ENCODE results near the gene ZNF836.
"Not testable (repeated sequence)": the region's sequence is repeated elsewhere in the genome, so short reads cannot be mapped to it uniquely, and the experiment has no call there.

ZNF836 gene

GRCh38 chr19:52171321-52172169 lies at the start of gene ZNF836:
Gene ZNF836 (minus strand): TSS chr19:52171621. CDS start chr19:52168072, 3,549 bp downstream.
- DNase-seq (ENCODE audit: low read depth) = peak; percentile 80

DNA sequence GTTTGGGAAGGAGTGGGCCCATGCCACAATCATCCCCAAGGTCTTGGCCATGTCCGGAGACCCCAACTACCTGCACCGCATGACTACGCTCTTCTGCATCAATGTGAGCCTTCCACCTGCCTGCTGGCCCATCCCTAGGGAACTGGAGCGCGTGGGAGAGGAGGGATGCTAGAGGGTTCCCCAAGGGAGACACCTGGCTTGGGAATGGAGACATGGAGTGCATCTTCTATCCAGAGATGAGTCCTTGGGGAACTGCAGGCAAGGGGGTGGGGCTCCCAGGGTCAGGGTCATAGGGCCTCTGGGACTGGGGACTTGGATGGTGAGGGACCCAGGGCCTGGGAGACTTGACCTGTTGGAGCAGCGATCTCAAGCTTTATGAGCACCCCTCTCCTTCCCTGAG lies 49.6 kb upstream of the ZNF836 start:
- no peak for DNase-seq (ENCODE audit: low read depth)

DNA sequence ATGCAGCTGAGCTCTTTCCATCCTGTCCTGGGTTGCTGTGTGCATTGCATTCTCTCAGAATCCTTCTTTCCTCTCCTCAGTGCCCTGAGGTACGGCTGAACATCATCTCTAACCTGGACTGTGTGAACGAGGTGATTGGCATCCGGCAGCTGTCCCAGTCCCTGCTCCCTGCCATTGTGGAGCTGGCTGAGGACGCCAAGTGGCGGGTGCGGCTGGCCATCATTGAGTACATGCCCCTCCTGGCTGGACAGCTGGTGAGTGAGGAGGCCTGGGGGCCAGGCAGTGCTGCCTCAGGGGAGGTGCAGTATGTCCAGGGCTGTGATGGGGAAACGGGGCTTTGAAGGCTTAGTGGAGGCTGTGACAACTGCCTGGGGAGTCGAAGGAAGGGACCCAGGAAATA lies 48.2 kb upstream of the ZNF836 start:
- no peak for DNase-seq (ENCODE audit: low read depth)

- DNase-seq (ENCODE audit: low read depth) = no peak
Measured at GRCh38 chr19:52217576-52217975, 46.2 kb upstream of the ZNF836 start.

DNA sequence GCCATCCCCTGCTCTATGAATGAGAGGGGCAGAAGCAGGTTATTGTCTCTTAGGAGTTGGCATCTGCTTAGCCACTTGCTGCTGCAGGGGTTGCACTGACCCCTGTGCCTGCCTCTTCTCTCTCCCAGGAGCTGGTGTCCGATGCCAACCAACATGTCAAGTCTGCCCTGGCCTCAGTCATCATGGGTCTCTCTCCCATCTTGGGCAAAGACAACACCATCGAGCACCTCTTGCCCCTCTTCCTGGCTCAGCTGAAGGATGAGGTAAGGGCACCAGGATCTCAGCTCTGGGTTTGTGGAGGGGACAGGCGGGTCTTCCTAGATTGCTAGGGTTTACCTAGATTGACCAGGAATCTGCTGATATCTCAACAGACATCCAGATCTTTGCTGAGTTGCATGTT lies 45.0 kb upstream of the ZNF836 start:
- DNase-seq (ENCODE audit: low read depth) = no peak

DNA sequence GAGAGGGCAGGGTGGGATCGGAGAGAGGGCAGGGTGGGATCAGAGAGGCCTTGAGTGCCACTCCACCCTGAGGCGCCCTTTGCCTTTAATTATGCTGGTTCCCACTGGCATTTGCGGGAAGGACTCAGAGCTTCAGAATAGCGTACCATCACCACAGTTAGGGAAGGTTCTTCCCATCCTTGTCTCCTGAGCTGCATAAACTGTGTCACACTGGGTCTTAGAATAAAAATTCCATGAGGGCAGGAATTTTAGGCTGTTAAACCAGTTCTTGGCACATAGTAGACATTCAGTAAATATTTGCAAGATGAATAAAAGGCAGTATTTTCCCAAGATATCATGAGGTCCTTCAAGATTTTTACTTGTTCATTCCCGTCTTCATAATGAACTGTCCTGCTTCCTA lies 42.8 kb upstream of the ZNF836 start:
- no peak for DNase-seq (ENCODE audit: low read depth)

DNA sequence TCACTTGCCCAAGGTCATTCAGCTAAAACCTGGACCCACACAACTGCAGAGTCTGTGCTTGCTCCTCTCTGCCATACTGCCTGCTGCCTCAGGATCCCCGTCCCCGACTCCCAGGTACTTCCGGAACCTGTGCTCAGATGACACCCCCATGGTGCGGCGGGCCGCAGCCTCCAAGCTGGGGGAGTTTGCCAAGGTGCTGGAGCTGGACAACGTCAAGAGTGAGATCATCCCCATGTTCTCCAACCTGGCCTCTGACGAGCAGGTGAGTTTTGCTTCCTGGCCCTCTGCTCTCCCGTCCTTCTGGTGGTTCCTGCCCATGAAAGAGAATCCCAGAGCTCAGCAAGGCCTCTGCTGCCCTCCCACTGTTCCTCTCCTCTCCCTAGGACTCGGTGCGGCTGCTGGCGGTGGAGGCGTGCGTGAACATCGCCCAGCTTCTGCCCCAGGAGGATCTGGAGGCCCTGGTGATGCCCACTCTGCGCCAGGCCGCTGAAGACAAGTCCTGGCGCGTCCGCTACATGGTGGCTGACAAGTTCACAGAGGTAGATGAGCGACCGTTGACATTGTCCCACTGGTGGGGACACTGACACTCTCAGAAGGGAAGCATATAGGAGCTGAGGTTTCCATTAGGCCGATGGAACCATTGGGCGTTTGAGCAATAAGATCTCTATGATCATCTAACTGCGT lies 41.3 kb upstream of the ZNF836 start:
- DNase-seq (ENCODE audit: low read depth) = no peak

DNA sequence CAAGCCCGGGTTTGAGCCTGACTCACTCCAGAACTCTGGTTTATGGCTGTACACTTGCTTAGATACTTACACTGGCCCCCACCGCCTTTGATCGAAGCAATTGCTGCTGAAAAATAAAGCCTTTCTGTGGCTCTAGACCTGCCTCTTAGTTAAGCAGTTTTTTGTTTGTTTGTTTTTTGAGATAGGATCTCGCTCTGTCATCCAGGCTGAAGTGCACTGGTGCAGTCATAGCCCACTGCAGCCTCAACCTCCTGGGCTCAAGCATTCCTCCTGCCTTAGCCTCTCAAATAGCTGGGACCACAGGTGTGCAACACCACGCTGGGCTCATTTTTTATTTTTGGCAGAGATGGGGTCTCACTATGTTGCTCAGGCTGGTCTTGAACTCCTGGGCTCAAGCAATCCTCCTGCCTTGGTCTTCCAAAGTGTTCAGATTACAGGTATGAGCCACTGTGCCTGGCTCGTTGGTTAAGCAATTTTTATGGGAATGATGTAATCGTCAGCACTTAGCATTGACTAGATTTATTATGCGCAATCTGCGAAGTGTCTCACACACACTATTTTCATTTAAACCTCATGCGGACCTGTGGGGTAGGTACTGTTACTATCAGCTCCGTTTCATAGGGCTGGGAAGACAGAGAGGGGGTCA lies 40.6 kb upstream of the ZNF836 start:
- no peak for DNase-seq (ENCODE audit: low read depth)

- no peak for DNase-seq (ENCODE audit: low read depth)
Measured at GRCh38 chr19:52211203-52211602, 39.8 kb upstream of the ZNF836 start.

GRCh38 chr19:52206481-52206880 lies 35.1 kb upstream of the ZNF836 start:
- no peak for DNase-seq (ENCODE audit: low read depth)

DNA sequence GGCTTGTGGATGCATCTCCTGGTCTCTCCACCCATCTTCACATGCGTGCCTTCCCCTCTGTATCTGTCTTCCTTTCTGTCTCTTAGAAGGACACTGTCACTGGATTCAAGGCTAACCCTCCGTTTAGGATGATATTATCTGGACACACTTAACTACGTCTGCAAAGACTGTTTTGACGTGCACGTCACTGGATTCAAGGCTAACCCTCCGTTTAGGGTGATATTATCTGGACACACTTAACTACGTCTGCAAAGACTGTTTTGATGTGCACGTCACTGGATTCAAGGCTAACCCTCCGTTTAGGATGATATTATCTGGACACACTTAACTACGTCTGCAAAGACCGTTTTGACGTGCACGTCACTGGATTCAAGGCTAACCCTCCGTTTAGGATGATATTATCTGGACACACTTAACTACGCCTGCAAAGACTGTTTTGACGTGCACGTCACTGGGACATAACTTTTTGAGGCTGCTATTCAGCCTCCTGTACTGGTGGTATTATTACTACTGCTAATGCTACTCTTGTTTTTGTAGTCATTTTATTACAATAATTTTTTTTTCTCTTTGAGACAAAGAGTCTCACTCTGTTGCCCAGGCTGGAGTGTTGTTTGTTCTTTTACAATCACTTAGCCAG lies 29.5 kb upstream of the ZNF836 start:
- DNase-seq (ENCODE audit: low read depth) = not testable (repeated sequence)

DNA sequence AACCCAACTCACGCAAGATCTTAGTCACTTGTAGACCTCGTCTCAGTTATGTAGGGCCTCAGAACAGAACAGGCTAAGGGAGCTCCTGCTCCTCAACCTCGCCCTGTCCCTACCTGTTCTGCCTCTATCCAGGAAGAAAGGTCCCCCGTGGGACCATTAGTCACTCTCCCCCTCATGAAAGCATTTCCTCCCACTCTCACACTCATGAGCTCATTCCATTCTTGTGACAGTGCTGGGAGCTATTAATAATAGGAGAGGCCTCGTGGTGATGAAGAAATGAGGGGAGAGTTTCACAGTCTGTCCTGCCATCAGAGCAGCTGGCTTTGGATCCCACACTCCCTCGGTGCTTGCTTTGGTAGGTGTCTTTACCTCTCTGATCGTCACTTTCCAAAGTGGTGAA lies 28.6 kb upstream of the ZNF836 start:
- DNase-seq (ENCODE audit: low read depth) = no peak

GRCh38 chr19:52198678-52199077 lies 27.3 kb upstream of the ZNF836 start:
- no peak for DNase-seq (ENCODE audit: low read depth)

DNA sequence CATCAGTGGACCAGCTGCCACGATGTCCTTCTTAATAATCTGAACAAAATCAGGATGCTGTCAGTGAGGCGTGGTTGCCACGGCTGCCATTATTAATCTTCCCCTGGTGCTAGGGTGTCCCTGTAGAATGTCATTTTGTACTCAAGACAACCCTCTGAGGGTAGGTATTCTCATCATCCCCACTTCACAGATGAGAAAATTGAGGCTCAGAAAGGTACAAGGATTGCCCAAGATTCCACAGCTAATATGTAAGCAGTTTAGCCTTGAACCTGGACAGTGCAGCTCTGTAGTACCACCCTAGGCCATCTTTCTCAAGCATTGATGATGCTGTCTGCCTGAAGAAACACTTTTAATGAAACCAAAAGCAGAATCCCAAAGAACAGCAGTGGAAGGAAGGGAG lies 26.5 kb upstream of the ZNF836 start:
- no peak for DNase-seq (ENCODE audit: low read depth)

GRCh38 chr19:52196256-52196967 lies 25.0 kb upstream of the ZNF836 start:
- DNase-seq (ENCODE audit: low read depth) = no peak

DNA sequence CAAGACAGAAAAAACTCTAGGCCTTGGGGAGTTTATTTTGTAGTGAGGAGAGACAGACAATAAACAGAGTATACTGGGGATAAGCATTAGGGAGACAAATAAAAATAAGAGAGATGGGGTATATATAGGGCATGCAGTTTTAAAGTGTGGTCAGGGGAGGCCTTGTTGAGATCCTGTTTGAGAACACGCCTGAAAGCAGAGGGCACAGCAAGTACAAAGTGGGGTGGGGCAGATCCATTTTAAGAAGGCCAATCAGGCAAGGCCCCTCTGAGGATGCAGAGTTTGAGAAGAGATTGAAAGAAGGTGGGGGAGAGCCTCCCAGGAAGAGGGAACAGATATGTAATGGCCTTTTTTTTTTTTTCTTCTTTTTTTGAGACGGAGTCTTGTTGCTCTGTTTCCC lies 20.5 kb upstream of the ZNF836 start:
- no peak for DNase-seq (ENCODE audit: low read depth)

DNA sequence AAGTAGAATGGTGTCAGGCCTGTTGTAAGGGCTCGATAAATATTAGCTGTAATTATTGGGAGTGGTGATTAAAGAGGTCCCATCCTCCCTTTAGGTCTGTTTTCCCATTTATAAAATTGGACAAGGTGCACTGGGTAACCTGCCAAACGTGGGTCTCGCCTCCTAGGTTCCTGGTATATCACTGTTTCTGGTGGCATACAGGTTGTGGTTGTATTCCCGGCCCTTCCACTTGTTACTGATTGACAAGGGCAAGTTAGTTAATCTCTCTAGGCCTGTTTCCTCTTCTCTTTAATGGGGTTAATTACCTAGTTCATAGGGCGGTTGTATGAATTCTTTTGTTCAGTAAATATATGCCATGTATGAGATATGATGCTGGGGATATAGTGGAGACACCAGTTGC lies 20.0 kb upstream of the ZNF836 start:
- DNase-seq (ENCODE audit: low read depth) = no peak

DNA sequence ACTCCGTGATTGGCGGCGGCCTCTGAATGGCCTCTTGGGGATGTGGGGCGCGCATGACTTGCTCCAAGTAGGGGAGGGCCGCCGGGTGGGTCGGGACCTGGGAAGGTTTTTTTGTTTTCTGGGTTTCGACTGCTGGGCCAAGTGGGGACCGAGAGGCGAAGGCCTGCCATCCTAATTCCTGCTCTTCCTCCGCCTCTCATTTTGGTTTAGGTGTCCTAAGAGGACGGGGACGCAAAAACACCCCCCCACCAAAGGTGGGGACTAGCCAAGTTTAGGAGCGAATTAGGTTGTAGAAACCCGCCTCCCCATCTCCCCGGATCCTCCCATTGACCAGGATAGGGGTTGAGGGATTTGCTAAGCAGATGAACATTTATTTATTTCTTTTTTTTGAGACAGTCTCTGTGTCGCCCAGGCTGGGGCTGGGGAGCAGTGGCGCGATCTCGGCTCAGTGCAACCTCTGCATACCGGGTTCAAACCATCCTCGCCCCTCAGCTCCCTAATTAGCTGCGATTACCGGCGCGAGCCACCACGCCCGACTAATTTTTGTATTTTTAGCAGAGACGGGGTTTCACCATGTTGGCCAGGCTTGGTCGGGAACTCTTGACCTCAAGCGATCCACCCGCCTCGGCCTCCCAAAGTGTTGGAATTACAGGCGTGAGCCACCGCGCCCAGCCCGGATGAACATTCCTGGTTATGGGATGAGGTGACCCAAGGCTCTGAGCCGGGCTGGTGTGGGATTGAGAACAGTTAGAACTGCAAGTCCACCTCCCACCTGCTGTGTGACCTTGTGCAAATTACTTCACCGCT lies 19.3 kb upstream of the ZNF836 start:
- no peak for DNase-seq (ENCODE audit: low read depth)

- peak; percentile 98 for DNase-seq (ENCODE audit: low read depth)
Measured at GRCh38 chr19:52189735-52190486, 18.5 kb upstream of the ZNF836 start, which contains the start of gene PPP2R1A. Gene PPP2R1A (plus strand): TSS chr19:52190052. CDS start chr19:52190097, 45 bp downstream.
